NT2/D1 (cell line): Measurements from ENCODE around the gene HRCT1.

Experiments used
- YY1 ChIP-seq: IDR thresholded peaks from 2 replicates; pipeline ENCODE4 v1.6.1; 2011; ENCODE audit not compliant: insufficient read length, insufficient read depth
- ZNF274 ChIP-seq: IDR thresholded peaks from 2 replicates; pipeline ENCODE4 v1.6.1; 2011; ENCODE audit warnings: mild to moderate bottlenecking, low read depth, low read length

- TF ChIP-seq ZNF274 (no peak), YY1 (no peak)
These were observed 14.1 kb downstream of the HRCT1 start for GRCh38 chr9:35920051-35920620.
